Kidney (tissue), 14 donors: ENCODE results near the gene LITAF. TPM values are rescaled to one million over a fixed set of nuclear protein-coding genes. Genes with fewer than 3 reads are reported as not detected.

ENCODE experiments used
- DNase-seq, 5 donors: peaks; one replicate each; pipeline ENCODE4 v3.0.0-alpha.2; 2013 to 2020
- FAIRE-seq: peaks from 2 replicates; lab custom pipeline; 2012; peaks lifted over from hg19 to GRCh38; lab: Jason Lieb, UNC
- H3K27ac ChIP-seq, 2 donors: one replicate each; pipeline ENCODE4 v1.7.0; 2013; ENCODE audit warnings: low read depth in 2 of 2, low read length in 2 of 2, inconsistent platforms in 1 of 2
- H3K27me3 ChIP-seq: one replicate; pipeline ENCODE4 v1.7.1; 2013; ENCODE audit warnings: low read length, inconsistent platforms; ENCODE audit not compliant: control insufficient read depth, insufficient read depth
- H3K36me3 ChIP-seq, 3 donors: one replicate each; pipeline versions ENCODE4 v1.7.0 to v1.7.1; 2013; ENCODE audit warnings: low read length in 3 of 3, control low read depth in 1 of 3, inconsistent platforms in 1 of 3; ENCODE audit not compliant: insufficient read depth in 3 of 3, control insufficient read depth in 2 of 3
- H3K4me1 ChIP-seq, 3 donors: one replicate each; pipeline versions ENCODE4 v1.7.0 to v1.7.1; 2013; ENCODE audit warnings: low read length in 3 of 3, inconsistent platforms in 1 of 3, low read depth in 1 of 3; ENCODE audit not compliant: control insufficient read depth in 2 of 3, insufficient read depth in 2 of 3
- H3K4me3 ChIP-seq, 3 donors: one replicate each; pipeline versions ENCODE4 v1.7.0 to v1.8.1; 2013; ENCODE audit warnings: low read length in 3 of 3, control low read depth in 1 of 3, inconsistent platforms in 1 of 3
- H3K9ac ChIP-seq, 3 donors: one replicate each; pipeline versions ENCODE4 v1.7.0 to v1.7.1; 2013; ENCODE audit warnings: low read length in 3 of 3, control low read depth in 1 of 3, inconsistent platforms in 1 of 3
- H3K9me3 ChIP-seq, 3 donors: one replicate each; pipeline versions ENCODE4 v1.7.0 to v1.7.1; 2013; ENCODE audit warnings: low read length in 3 of 3, control low read depth in 1 of 3, inconsistent platforms in 1 of 3; ENCODE audit not compliant: control insufficient read depth in 2 of 3, insufficient read depth in 1 of 3
- CTCF ChIP-seq: IDR thresholded peaks from 3 replicates; pipeline ENCODE4 v1.5.1; 2012; ENCODE audit warnings: mild to moderate bottlenecking, moderate library complexity, borderline replicate concordance; ENCODE audit not compliant: insufficient read depth; ENCODE audit errors: extremely low read depth
- intact Hi-C: fragments of 100-400 bp; cut with DNase I; formaldehyde crosslinking; loops from one replicate; pipeline ENCODE4 v1.11.1; 2022
- polyA plus RNA-seq: library from polyadenylated mRNA; stranded (reverse); fragments of 350-450 nt; fragmentation: Illumina TruSeq; extraction: RNeasy Lipid Tissue Mini Kit (QIAGEN cat#74804); gene quantifications from one replicate; pipeline ENCODE4 v1.2.3, GENCODE V29; 2014; ENCODE audit warnings: low read depth, low replicate concordance; ENCODE audit not compliant: insufficient read depth
- total RNA-seq: library from RNA; stranded (reverse); fragmentation: NEBNext Ultra II Directional; extraction: Animal tissue kit (Norgen Biotek cat#: 25700); gene quantifications from one replicate; pipeline ENCODE4 v1.2.1, GENCODE V29; 2021
- donor health status: control.
- donor health status: control.
- donor health status: control.
- donor health status: control.
- donor health status: control.
- donor health status: DM: yes; HTN: yes; CAD: no.
- donor health status: Normal renal cell carcinoma (clear cell type).

LITAF gene
- total and polyA plus RNA-seq, 2 donors from 2014 or later, result 121 to 171 TPM

GRCh38 chr16:11553371-11553770 is 33.3 kb downstream of the LITAF start:
- TF ChIP-seq CTCF, result no peak
- no peak overlapping the region for H3K27ac ChIP-seq
- no peaks in the 10 kb centered on the region for H3K27me3 ChIP-seq
- DNase-seq, result no peak
- no peak for FAIRE-seq
- intact Hi-C loops, result no loop called here
- peaks cover 0 to 6% (median 0%) of the 10 kb centered on the region in 3 donors for H3K9me3 ChIP-seq
- peaks cover 0 to 7% (median 0%) of the 10 kb centered on the region in 3 donors for H3K4me1 ChIP-seq
- no peak overlapping the region for H3K4me3 ChIP-seq
- H3K9ac ChIP-seq, result no peak overlapping the region
- peaks cover 15 to 49% (median 34%) of the 10 kb centered on the region in 3 donors for H3K36me3 ChIP-seq

- no peaks in the 10 kb centered on the region for H3K27me3 ChIP-seq
- no peak for TF ChIP-seq CTCF
- peaks cover 0 to 2% (median 0%) of the 10 kb centered on the region in 3 donors for H3K4me1 ChIP-seq
- no peak overlapping the region for H3K27ac ChIP-seq
- DNase-seq (peak in 1 of 5 donors; percentile 86), FAIRE-seq (no peak)
- no peak overlapping the region for H3K4me3 ChIP-seq
- peaks cover 0 to 6% (median 0%) of the 10 kb centered on the region in 3 donors for H3K9me3 ChIP-seq
- intact Hi-C loops, result no loop called here
- peaks cover 19 to 58% (median 36%) of the 10 kb centered on the region in 3 donors for H3K36me3 ChIP-seq
- no peak overlapping the region for H3K9ac ChIP-seq
Observed at GRCh38 chr16:11552440-11552839, 34.3 kb downstream of the LITAF start.

- no peak for FAIRE-seq
- intact Hi-C loops, result no loop called here
- Histone ChIP-seq H3K9ac (no peak overlapping the region), H3K9me3 (peaks cover 0 to 6% (median 0%) of the 10 kb centered on the region in 3 donors), H3K4me1 (peaks cover 0 to 2% (median 0%) of the 10 kb centered on the region in 3 donors), H3K27me3 (no peaks in the 10 kb centered on the region), H3K27ac (no peak overlapping the region), H3K4me3 (no peak overlapping the region), H3K36me3 (peaks cover 19 to 61% (median 40%) of the 10 kb centered on the region in 3 donors)
- DNase-seq, result no peak
- no peak for TF ChIP-seq CTCF
Observed at GRCh38 chr16:11551842-11552241, 34.9 kb downstream of the LITAF start.
